Stimulated activated CD8-positive, alpha-beta memory T cell treated with anti-CD3 and anti-CD28 coated beads, Interleukin-4, amount 100 ng/mL, for 24 hours (primary cell): ENCODE results near the gene JAKMIP1.

Source experiments
- DNase-seq: peaks from one replicate; pipeline ENCODE4 v3.0.0-alpha.2; 2020; ENCODE audit warnings: low read depth

JAKMIP1 gene

GRCh38 chr4:6095023-6095752, 105.2 kb downstream of the JAKMIP1 start:
- no peak for DNase-seq

- no peak for DNase-seq
Measured at GRCh38 chr4:6093671-6094070, 106.7 kb downstream of the JAKMIP1 start.

GRCh38 chr4:6092971-6093370, 107.4 kb downstream of the JAKMIP1 start:
- no peak for DNase-seq

- no peak for DNase-seq
Measured at GRCh38 chr4:6092131-6092530, 108.2 kb downstream of the JAKMIP1 start.

GRCh38 chr4:6090931-6091330, 109.4 kb downstream of the JAKMIP1 start:
- DNase-seq: no peak

GRCh38 chr4:6088950-6089349, 111.4 kb downstream of the JAKMIP1 start:
- no peak for DNase-seq

- DNase-seq: no peak
Measured at GRCh38 chr4:6087669-6088341, 112.5 kb downstream of the JAKMIP1 start.

- DNase-seq: no peak
Measured at GRCh38 chr4:6086846-6087245, 113.5 kb downstream of the JAKMIP1 start.

- no peak for DNase-seq
Measured at GRCh38 chr4:6085691-6086628, 114.4 kb downstream of the JAKMIP1 start.

- DNase-seq: no peak
Measured at GRCh38 chr4:6085028-6085690, 115.2 kb downstream of the JAKMIP1 start.

GRCh38 chr4:6079965-6080364, 120.4 kb downstream of the JAKMIP1 start:
- DNase-seq: no peak

GRCh38 chr4:6078560-6078959, 121.8 kb downstream of the JAKMIP1 start:
- no peak for DNase-seq

- DNase-seq: no peak
Measured at GRCh38 chr4:6076391-6076790, 124.0 kb downstream of the JAKMIP1 start.

- DNase-seq: no peak
Measured at GRCh38 chr4:6074758-6075157, 125.6 kb downstream of the JAKMIP1 start.

- no peak for DNase-seq
Measured at GRCh38 chr4:6071959-6072720, 128.2 kb downstream of the JAKMIP1 start.

GRCh38 chr4:6071191-6071958, 129.0 kb downstream of the JAKMIP1 start:
- no peak for DNase-seq

- DNase-seq: no peak
Measured at GRCh38 chr4:6069845-6070709, 130.3 kb downstream of the JAKMIP1 start.

GRCh38 chr4:6068986-6069385, 131.4 kb downstream of the JAKMIP1 start:
- no peak for DNase-seq

- no peak for DNase-seq
Measured at GRCh38 chr4:6065934-6066590, 134.3 kb downstream of the JAKMIP1 start.
